HCT116 (cell line): ENCODE measurements around the gene TXNDC11. TPM values are rescaled to one million over a fixed set of nuclear protein-coding genes. Genes with fewer than 3 reads are reported as not detected.

Experiments used
- ATAC-seq: fragments of 200-7000 bp; cut with Tn5 transposase; 2 replicates; pipeline ENCODE4 v1.9.1; 2020; ENCODE audit warnings: mild to moderate bottlenecking, moderate library complexity
- BruUV-seq: library from RNA; stranded (reverse); fragments of 400-500 nt; replicated peaks from 2 replicates; lab custom pipeline; 2021; lab: Mats Ljungman, UMichigan
- CTCF ChIA-PET: fragments of 300-600 bp; sonication (Branson Sonifier 250); formaldehyde crosslinking; loops from one replicate; lab custom pipeline; 2021; ENCODE audit warnings: antibody characterized with exemption; lab: Charles Lee
- POLR2A ChIA-PET: fragments of 300-600, 350-600 bp; sonication (Branson Sonifier 250); formaldehyde crosslinking; loops from one replicate; lab custom pipeline; 2021; ENCODE audit warnings: antibody characterized with exemption; lab: Charles Lee
- RAD21 ChIA-PET, 2 experiments: fragments of 300-600 bp; sonication (Branson Sonifier 250); formaldehyde crosslinking; loops; one replicate each; lab custom pipeline; 2023; ENCODE audit warnings: low total read pairs in 2 of 2; ENCODE audit not compliant: uncharacterized antibody in 2 of 2, unreplicated experiment in 2 of 2, low non-redundant PET in 1 of 2; lab: Charles Lee
- DNase-seq: peaks from one replicate; pipeline ENCODE4 v3.0.0-alpha.2; 2010; ENCODE audit warnings: low read depth, low spot score
- H2AFZ ChIP-seq: fragments of 200-600 bp; shearing (Covaris generic), sonication (generic); 2 replicates; pipeline ENCODE4 v1.6.1; 2017; ENCODE audit warnings: low read depth, mixed run types, mixed read lengths, antibody characterized with exemption, low read length; ENCODE audit not compliant: poor library complexity, severe bottlenecking
- H3K27ac ChIP-seq: 2 replicates; pipeline ENCODE4 v1.5.1; 2012; ENCODE audit warnings: low read depth, low read length
- H3K27me3 ChIP-seq: fragments of 200-600 bp; sonication (generic); 2 replicates; pipeline ENCODE4 v1.6.1; 2016; ENCODE audit warnings: mixed run types, low read length, mixed read lengths; ENCODE audit not compliant: insufficient read depth
- H3K36me3 ChIP-seq, 2 experiments: fragments of 200-500 bp in 1 of 2; fragments of 200-600 bp in 1 of 2; sonication (Bioruptor generic) in 1 of 2; sonication (generic) in 1 of 2; 2 replicates each; pipeline versions ENCODE4 v1.5.1 to v1.6.1; 2014 to 2016; ENCODE audit warnings: low read length in 2 of 2, inconsistent platforms in 1 of 2, mixed read lengths in 1 of 2, mixed run types in 1 of 2; ENCODE audit not compliant: insufficient read depth in 2 of 2, control insufficient read depth in 1 of 2
- H3K4me1 ChIP-seq, 2 experiments: fragments of 200-600 bp in 1 of 2; sonication (generic) in 1 of 2; 2 replicates each; pipeline versions ENCODE4 v1.5.1 to v1.6.1; 2012 to 2017; ENCODE audit warnings: low read length in 2 of 2, inconsistent platforms in 1 of 2, mild to moderate bottlenecking in 1 of 2, mixed read lengths in 1 of 2, mixed run types in 1 of 2, moderate library complexity in 1 of 2; ENCODE audit not compliant: insufficient read depth in 2 of 2, control insufficient read depth in 1 of 2
- H3K4me2 ChIP-seq: fragments of 200-600 bp; sonication (generic); 2 replicates; pipeline ENCODE4 v1.6.1; 2017; ENCODE audit warnings: mixed run types, low read length, mixed read lengths
- H3K4me3 ChIP-seq, 2 experiments: fragments of 200-600 bp in 1 of 2; sonication (generic) in 1 of 2; replicated peaks in 1 of 2; 2 replicates each; pipeline ENCODE4 v1.5.1; 2011 to 2016; ENCODE audit warnings: low read length in 2 of 2, control low read depth in 1 of 2, low read depth in 1 of 2, mild to moderate bottlenecking in 1 of 2, mixed read lengths in 1 of 2, mixed run types in 1 of 2
- H3K79me2 ChIP-seq: fragments of 200-600 bp; sonication (generic); 2 replicates; pipeline ENCODE4 v1.6.1; 2017; ENCODE audit warnings: mild to moderate bottlenecking, mixed run types, low read length, moderate library complexity, mixed read lengths; ENCODE audit not compliant: insufficient read depth
- H3K9ac ChIP-seq: fragments of 200-600 bp; sonication (generic); 2 replicates; pipeline ENCODE4 v1.6.1; 2016; ENCODE audit warnings: low read length, mixed read lengths
- H3K9me2 ChIP-seq: fragments of 200-600 bp; sonication (generic), shearing (Covaris generic); 2 replicates; pipeline ENCODE4 v1.6.1; 2017; ENCODE audit warnings: mixed run types, mild to moderate bottlenecking, moderate library complexity; ENCODE audit not compliant: insufficient read depth
- H3K9me3 ChIP-seq, 2 experiments: fragments of 200-500 bp in 1 of 2; fragments of 200-600 bp in 1 of 2; sonication (Bioruptor generic) in 1 of 2; sonication (generic) in 1 of 2; 2 replicates each; pipeline ENCODE4 v1.6.1; 2014 to 2017; ENCODE audit warnings: low read length in 2 of 2, mixed read lengths in 2 of 2, inconsistent platforms in 1 of 2, low read depth in 1 of 2, mild to moderate bottlenecking in 1 of 2, mixed run types in 1 of 2, moderate library complexity in 1 of 2; ENCODE audit not compliant: control insufficient read depth in 1 of 2, insufficient read depth in 1 of 2
- H4K20me1 ChIP-seq: fragments of 200-600 bp; sonication (generic), shearing (Covaris generic); 2 replicates; pipeline ENCODE4 v1.6.1; 2017; ENCODE audit warnings: mixed run types, mild to moderate bottlenecking, moderate library complexity; ENCODE audit not compliant: insufficient read depth
- CBX3 ChIP-seq: IDR thresholded peaks from 2 replicates; pipeline ENCODE4 v1.6.1; 2012; ENCODE audit warnings: low read depth
- CEBPB ChIP-seq: IDR thresholded peaks from 2 replicates; pipeline ENCODE4 v1.6.1; 2012; ENCODE audit warnings: low read depth
- EGR1 ChIP-seq: IDR thresholded peaks from 2 replicates; pipeline ENCODE4 v1.6.1; 2012; ENCODE audit warnings: low read depth
- ELF1 ChIP-seq: IDR thresholded peaks from 2 replicates; pipeline ENCODE4 v1.6.1; 2012; ENCODE audit warnings: low read depth, borderline replicate concordance
- EZH2 ChIP-seq: fragments of 200-600 bp; sonication (generic); IDR thresholded peaks from 2 replicates; pipeline ENCODE4 v1.6.1; 2017; ENCODE audit warnings: antibody characterized with exemption, mixed run types
- EZH2phosphoT487 ChIP-seq: fragments of 200-600 bp; IDR thresholded peaks from 2 replicates; pipeline ENCODE4 v1.6.1; 2018; ENCODE audit warnings: antibody characterized with exemption, borderline replicate concordance
- FOSL1 ChIP-seq: IDR thresholded peaks from 2 replicates; pipeline ENCODE4 v1.6.1; 2012; ENCODE audit warnings: low read depth
- POLR2A ChIP-seq: IDR thresholded peaks from 2 replicates; pipeline ENCODE4 v1.7.0; 2011; ENCODE audit warnings: borderline replicate concordance; ENCODE audit not compliant: insufficient read depth, insufficient read length; ENCODE audit errors: extremely low read depth
- POLR2AphosphoS5 ChIP-seq: IDR thresholded peaks from 2 replicates; pipeline ENCODE4 v1.6.1; 2011; ENCODE audit warnings: mild to moderate bottlenecking, low read depth, low read length, moderate library complexity
- SIN3A ChIP-seq: IDR thresholded peaks from 2 replicates; pipeline ENCODE4 v1.6.1; 2012; ENCODE audit warnings: low read depth
- SP1 ChIP-seq: IDR thresholded peaks from 2 replicates; pipeline ENCODE4 v1.6.1; 2012; ENCODE audit warnings: low read depth
- SRF ChIP-seq: IDR thresholded peaks from 2 replicates; pipeline ENCODE4 v1.6.1; 2012; ENCODE audit warnings: low read depth
- YY1 ChIP-seq: IDR thresholded peaks from 2 replicates; pipeline ENCODE4 v1.6.1; 2011; ENCODE audit warnings: low read length, low read depth, moderate library complexity, mild to moderate bottlenecking; ENCODE audit not compliant: insufficient replicate concordance; ENCODE audit errors: extremely low read depth
- ZFX ChIP-seq: fragments of 450-650 bp; IDR thresholded peaks from 2 replicates; pipeline ENCODE4 v1.6.1; 2017
- intact Hi-C: fragments of 100-400 bp; cut with micrococcal nuclease; formaldehyde crosslinking; loops from 2 replicates; pipeline ENCODE4 v1.10.0; 2022
- total RNA-seq: library from RNA; stranded (reverse); gene quantifications from one replicate; pipeline ENCODE4 v1.2.1, GENCODE V29; 2021; ENCODE audit not compliant: unreplicated experiment
- TF ChIP-seq, protein P1 (sequence below), 3 experiments: fragments of 200-600 bp in 1 of 3; sonication (generic) in 1 of 3; IDR thresholded peaks in 2 of 3; conservative IDR thresholded peaks in 1 of 3; 2 replicates each; pipeline ENCODE4 v1.5.1; 2012 to 2017; ENCODE audit warnings: low read depth in 2 of 3, low read length in 2 of 3, antibody characterized with exemption in 1 of 3, borderline replicate concordance in 1 of 3, control low read depth in 1 of 3, mild to moderate bottlenecking in 1 of 3, mixed read lengths in 1 of 3, mixed run types in 1 of 3, moderate library complexity in 1 of 3; ENCODE audit not compliant: insufficient read depth in 1 of 3
- TF ChIP-seq, protein P2 (sequence below): IDR thresholded peaks from 2 replicates; pipeline ENCODE4 v1.6.1; 2011; ENCODE audit warnings: mild to moderate bottlenecking, low read length, moderate library complexity; ENCODE audit not compliant: insufficient replicate concordance; ENCODE audit errors: extremely low read depth
- TF ChIP-seq, protein P3 (sequence below): IDR thresholded peaks from 2 replicates; pipeline ENCODE4 v1.6.1; 2012
- TF ChIP-seq, protein P4 (sequence below): IDR thresholded peaks from 2 replicates; pipeline ENCODE4 v1.6.1; 2012; ENCODE audit warnings: low read depth

The TXNDC11 gene
- total RNA-seq, 1 experiment from 2014 or later: 26.8 TPM

DNA sequence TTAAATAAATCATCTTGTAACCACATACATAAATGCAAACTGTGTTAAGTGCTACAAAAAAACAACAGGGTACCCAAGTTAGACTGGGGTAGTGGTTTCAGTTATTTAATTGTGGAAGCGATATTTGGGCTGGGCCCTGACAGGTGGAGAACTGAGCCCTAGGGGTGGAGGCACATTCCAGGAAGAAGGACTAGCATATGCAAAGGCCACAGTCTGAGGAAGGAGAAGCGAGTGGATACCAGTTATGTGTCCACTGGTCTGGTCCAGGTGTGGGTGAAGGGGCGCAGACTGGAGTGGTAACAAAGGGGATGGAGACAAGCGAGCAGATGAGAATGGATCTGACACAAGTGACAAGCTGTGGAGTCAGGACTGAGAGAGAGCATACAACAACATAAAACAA lies 22.9 kb downstream of the TXNDC11 start:
- ChIA-PET POLR2A (interaction anchor here (0.6 kb wide), 1 partner anchor 45 kb away, joined by 4 read pairs; no protein-coding TSS in a partner anchor), CTCF (interaction anchor here (0.9 to 1.2 kb wide), 2 partner anchors 188 to 324 kb away, joined by 3 to 4 read pairs; no protein-coding TSS in a partner anchor), RAD21 (no interaction called here)
- Histone ChIP-seq H2AFZ (no peak overlapping the region), H3K79me2 (peaks cover 10% of the 10 kb centered on the region), H3K9me3 (no peaks in the 10 kb centered on the region), H3K9me2 (no peaks in the 10 kb centered on the region), H3K4me2 (no peak overlapping the region), H3K4me1 (no peaks in the 10 kb centered on the region), H3K4me3 (no peak overlapping the region), H3K9ac (no peak overlapping the region), H4K20me1 (no peaks in the 10 kb centered on the region), H3K27me3 (no peaks in the 10 kb centered on the region), H3K36me3 (peaks cover 12 to 27% of the 10 kb centered on the region in 2 experiments; a peak in 3 of 4 replicates)
- no TSS peak for BruUV-seq
- no peak for DNase-seq
- no peak for ATAC-seq
- TF ChIP-seq CBX3 (no peak), YY1 (no peak), CEBPB (no peak), EGR1 (no peak), SP1 (no peak), POLR2AphosphoS5 (no peak), POLR2A (no peak), EZH2phosphoT487 (no peak), EZH2 (no peak), SIN3A (no peak), ZFX (no peak), ELF1 (no peak), FOSL1 (no peak), SRF (no peak)
- TF ChIP-seq, protein P1, sequence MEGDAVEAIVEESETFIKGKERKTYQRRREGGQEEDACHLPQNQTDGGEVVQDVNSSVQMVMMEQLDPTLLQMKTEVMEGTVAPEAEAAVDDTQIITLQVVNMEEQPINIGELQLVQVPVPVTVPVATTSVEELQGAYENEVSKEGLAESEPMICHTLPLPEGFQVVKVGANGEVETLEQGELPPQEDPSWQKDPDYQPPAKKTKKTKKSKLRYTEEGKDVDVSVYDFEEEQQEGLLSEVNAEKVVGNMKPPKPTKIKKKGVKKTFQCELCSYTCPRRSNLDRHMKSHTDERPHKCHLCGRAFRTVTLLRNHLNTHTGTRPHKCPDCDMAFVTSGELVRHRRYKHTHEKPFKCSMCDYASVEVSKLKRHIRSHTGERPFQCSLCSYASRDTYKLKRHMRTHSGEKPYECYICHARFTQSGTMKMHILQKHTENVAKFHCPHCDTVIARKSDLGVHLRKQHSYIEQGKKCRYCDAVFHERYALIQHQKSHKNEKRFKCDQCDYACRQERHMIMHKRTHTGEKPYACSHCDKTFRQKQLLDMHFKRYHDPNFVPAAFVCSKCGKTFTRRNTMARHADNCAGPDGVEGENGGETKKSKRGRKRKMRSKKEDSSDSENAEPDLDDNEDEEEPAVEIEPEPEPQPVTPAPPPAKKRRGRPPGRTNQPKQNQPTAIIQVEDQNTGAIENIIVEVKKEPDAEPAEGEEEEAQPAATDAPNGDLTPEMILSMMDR (IDR thresholded peaks at IDR 0.05 in 2 of 3, conservative IDR thresholded peaks at IDR 0.05 in 1 of 3; ENCODE audit: borderline replicate concordance in 1 of 3, insufficient read depth in 1 of 3, low read depth in 2 of 3, low read length in 2 of 3): no peak
- TF ChIP-seq, protein P2, sequence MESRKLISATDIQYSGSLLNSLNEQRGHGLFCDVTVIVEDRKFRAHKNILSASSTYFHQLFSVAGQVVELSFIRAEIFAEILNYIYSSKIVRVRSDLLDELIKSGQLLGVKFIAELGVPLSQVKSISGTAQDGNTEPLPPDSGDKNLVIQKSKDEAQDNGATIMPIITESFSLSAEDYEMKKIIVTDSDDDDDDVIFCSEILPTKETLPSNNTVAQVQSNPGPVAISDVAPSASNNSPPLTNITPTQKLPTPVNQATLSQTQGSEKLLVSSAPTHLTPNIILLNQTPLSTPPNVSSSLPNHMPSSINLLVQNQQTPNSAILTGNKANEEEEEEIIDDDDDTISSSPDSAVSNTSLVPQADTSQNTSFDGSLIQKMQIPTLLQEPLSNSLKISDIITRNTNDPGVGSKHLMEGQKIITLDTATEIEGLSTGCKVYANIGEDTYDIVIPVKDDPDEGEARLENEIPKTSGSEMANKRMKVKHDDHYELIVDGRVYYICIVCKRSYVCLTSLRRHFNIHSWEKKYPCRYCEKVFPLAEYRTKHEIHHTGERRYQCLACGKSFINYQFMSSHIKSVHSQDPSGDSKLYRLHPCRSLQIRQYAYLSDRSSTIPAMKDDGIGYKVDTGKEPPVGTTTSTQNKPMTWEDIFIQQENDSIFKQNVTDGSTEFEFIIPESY: no peak
- TF ChIP-seq, protein P3, sequence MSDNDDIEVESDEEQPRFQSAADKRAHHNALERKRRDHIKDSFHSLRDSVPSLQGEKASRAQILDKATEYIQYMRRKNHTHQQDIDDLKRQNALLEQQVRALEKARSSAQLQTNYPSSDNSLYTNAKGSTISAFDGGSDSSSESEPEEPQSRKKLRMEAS: no peak
- TF ChIP-seq, protein P4, sequence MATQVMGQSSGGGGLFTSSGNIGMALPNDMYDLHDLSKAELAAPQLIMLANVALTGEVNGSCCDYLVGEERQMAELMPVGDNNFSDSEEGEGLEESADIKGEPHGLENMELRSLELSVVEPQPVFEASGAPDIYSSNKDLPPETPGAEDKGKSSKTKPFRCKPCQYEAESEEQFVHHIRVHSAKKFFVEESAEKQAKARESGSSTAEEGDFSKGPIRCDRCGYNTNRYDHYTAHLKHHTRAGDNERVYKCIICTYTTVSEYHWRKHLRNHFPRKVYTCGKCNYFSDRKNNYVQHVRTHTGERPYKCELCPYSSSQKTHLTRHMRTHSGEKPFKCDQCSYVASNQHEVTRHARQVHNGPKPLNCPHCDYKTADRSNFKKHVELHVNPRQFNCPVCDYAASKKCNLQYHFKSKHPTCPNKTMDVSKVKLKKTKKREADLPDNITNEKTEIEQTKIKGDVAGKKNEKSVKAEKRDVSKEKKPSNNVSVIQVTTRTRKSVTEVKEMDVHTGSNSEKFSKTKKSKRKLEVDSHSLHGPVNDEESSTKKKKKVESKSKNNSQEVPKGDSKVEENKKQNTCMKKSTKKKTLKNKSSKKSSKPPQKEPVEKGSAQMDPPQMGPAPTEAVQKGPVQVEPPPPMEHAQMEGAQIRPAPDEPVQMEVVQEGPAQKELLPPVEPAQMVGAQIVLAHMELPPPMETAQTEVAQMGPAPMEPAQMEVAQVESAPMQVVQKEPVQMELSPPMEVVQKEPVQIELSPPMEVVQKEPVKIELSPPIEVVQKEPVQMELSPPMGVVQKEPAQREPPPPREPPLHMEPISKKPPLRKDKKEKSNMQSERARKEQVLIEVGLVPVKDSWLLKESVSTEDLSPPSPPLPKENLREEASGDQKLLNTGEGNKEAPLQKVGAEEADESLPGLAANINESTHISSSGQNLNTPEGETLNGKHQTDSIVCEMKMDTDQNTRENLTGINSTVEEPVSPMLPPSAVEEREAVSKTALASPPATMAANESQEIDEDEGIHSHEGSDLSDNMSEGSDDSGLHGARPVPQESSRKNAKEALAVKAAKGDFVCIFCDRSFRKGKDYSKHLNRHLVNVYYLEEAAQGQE: no peak
- TF ChIP-seq, all 23 proteins: peak for 0
- no peak overlapping the region for H3K27ac ChIP-seq
- intact Hi-C loops: loop anchor here (10.0 kb wide), 1 partner anchor 755 kb away; no protein-coding TSS in a partner anchor
